Upper lobe of right lung (tissue), 1 donor: Measurements from ENCODE around the gene IMPDH2. TPM values are rescaled to one million over a fixed set of nuclear protein-coding genes. Genes with fewer than 3 reads are reported as not detected.

Source experiments
- ATAC-seq: fragments of 200-7000 bp; cut with Tn5 transposase; one replicate; pipeline ENCODE4 v1.9.1; 2020; ENCODE audit warnings: mild to moderate bottlenecking, moderate library complexity
- DNase-seq: peaks from one replicate; pipeline ENCODE4 v3.0.0-alpha.2; 2020
- H3K27ac ChIP-seq: fragments of 200-600 bp; one replicate; pipeline ENCODE4 v1.8.0; 2022
- H3K27me3 ChIP-seq: fragments of 200-600 bp; one replicate; pipeline ENCODE4 v1.8.0; 2022; ENCODE audit warnings: mild to moderate bottlenecking
- H3K36me3 ChIP-seq: fragments of 200-600 bp; one replicate; pipeline ENCODE4 v1.8.0; 2022
- H3K4me1 ChIP-seq: fragments of 200-600 bp; one replicate; pipeline ENCODE4 v1.8.0; 2022
- H3K4me3 ChIP-seq: fragments of 200-600 bp; one replicate; pipeline ENCODE4 v1.8.0; 2022; ENCODE audit warnings: mild to moderate bottlenecking
- H3K9me3 ChIP-seq: fragments of 200-600 bp; one replicate; pipeline ENCODE4 v1.8.0; 2022
- CTCF ChIP-seq: fragments of 200-600 bp; IDR thresholded peaks from one replicate; pipeline ENCODE4 v1.8.0; 2022; ENCODE audit warnings: antibody characterized with exemption
- intact Hi-C: fragments of 100-400 bp; cut with DNase I; formaldehyde crosslinking; loops from one replicate; pipeline ENCODE4 v1.11.0; 2022
- total RNA-seq: library from RNA; stranded (reverse); fragmentation: NEBNext Ultra II Directional; extraction: Animal tissue kit (Norgen Biotek cat#: 25700); gene quantifications from one replicate; pipeline ENCODE4 v1.2.1, GENCODE V29; 2021
- donor health status: DM: no; HTN: yes; CAD: no; lungs with severe emphysema.

Gene IMPDH2
- total RNA-seq, 1 donor from 2014 or later = 107 TPM

GRCh38 chr3:48989126-48989795 lies 39.9 kb downstream of the IMPDH2 start:
- Histone ChIP-seq H3K4me3 (peak overlapping the region; percentile 89), H3K4me1 (peaks cover 21% of the 10 kb centered on the region), H3K36me3 (peaks cover 24% of the 10 kb centered on the region), H3K27ac (peak overlapping the region; percentile 91), H3K27me3 (no peaks in the 10 kb centered on the region), H3K9me3 (no peaks in the 10 kb centered on the region)
- DNase-seq = no peak
- no peak for ATAC-seq
- intact Hi-C loops = no loop called here
- TF ChIP-seq CTCF = no peak

GRCh38 chr3:48985831-48986376 lies 43.3 kb downstream of the IMPDH2 start:
- TF ChIP-seq CTCF = no peak
- H3K27me3 ChIP-seq = no peaks in the 10 kb centered on the region
- intact Hi-C loops = no loop called here
- no peak overlapping the region for H3K4me3 ChIP-seq
- peaks cover 50% of the 10 kb centered on the region for H3K36me3 ChIP-seq
- DNase-seq (peak; percentile 3), ATAC-seq (no peak)
- H3K4me1 ChIP-seq = peaks cover 11% of the 10 kb centered on the region
- H3K9me3 ChIP-seq = no peaks in the 10 kb centered on the region
- no peak overlapping the region for H3K27ac ChIP-seq

- Histone ChIP-seq H3K9me3 (no peaks in the 10 kb centered on the region), H3K27ac (no peak overlapping the region), H3K4me3 (no peak overlapping the region), H3K4me1 (peaks cover 9% of the 10 kb centered on the region), H3K27me3 (no peaks in the 10 kb centered on the region), H3K36me3 (peaks cover 63% of the 10 kb centered on the region)
- intact Hi-C loops = no loop called here
- DNase-seq = no peak
- peak; percentile 45 for ATAC-seq
- TF ChIP-seq CTCF = no peak
Observed at GRCh38 chr3:48984663-48985062, 44.5 kb downstream of the IMPDH2 start.

GRCh38 chr3:48983096-48983495 lies 46.1 kb downstream of the IMPDH2 start:
- H3K27ac ChIP-seq = no peak overlapping the region
- intact Hi-C loops = no loop called here
- no peak overlapping the region for H3K4me3 ChIP-seq
- peaks cover 75% of the 10 kb centered on the region for H3K36me3 ChIP-seq
- H3K4me1 ChIP-seq = no peaks in the 10 kb centered on the region
- no peaks in the 10 kb centered on the region for H3K27me3 ChIP-seq
- H3K9me3 ChIP-seq = no peaks in the 10 kb centered on the region
- no peak for ATAC-seq
- TF ChIP-seq CTCF = no peak
- no peak for DNase-seq

GRCh38 chr3:48982686-48983085 lies 46.5 kb downstream of the IMPDH2 start:
- DNase-seq (no peak), ATAC-seq (no peak)
- intact Hi-C loops = no loop called here

More at GRCh38 chr3:48982686-48983085, 46.5 kb downstream of the IMPDH2 start:
- peaks cover 79% of the 10 kb centered on the region for H3K36me3 ChIP-seq
- no peak overlapping the region for H3K4me3 ChIP-seq
- H3K27me3 ChIP-seq = no peaks in the 10 kb centered on the region
- no peak overlapping the region for H3K27ac ChIP-seq
- H3K9me3 ChIP-seq = no peaks in the 10 kb centered on the region
- H3K4me1 ChIP-seq = no peaks in the 10 kb centered on the region
- no peak for TF ChIP-seq CTCF
